ENCODE results near the gene OAT. TPM values are rescaled to one million over a fixed set of nuclear protein-coding genes. Genes with fewer than 3 reads are reported as not detected.

OAT gene
- total RNA-seq, 4 donors from 2014 or later, result 63.5 to 98.1 (median 92.1) TPM

Other genes starting within 250 kb of the OAT start
- 1 to 10 TPM in 3 of 4 donors, under 1 TPM in 1; 0.78 to 2.4 (median 1.3) TPM for gene NKX1-2, start 31.1 kb upstream of the OAT start, total RNA-seq
- gene LHPP, start 42.9 kb upstream of the OAT start, total RNA-seq, result 10 to 100 TPM in 3 of 4 donors, 1 to 10 TPM in 1; 8.7 to 19.9 (median 15.5) TPM